HG02973 (cell line): ENCODE data around the gene BASP1.
A peak's percentile ranks its signal among the peaks of the same experiment; 100 is the strongest.
"Not testable (repeated sequence)": the region's sequence is repeated elsewhere in the genome, so short reads cannot be mapped to it uniquely, and the experiment has no call there.

Experiments
- ATAC-seq: cut with Tn5 transposase; IDR thresholded peaks from one replicate; pipeline ENCODE4 v1.9.1; 2021; ENCODE audit warnings: moderate library complexity; ENCODE audit not compliant: unreplicated experiment

Gene BASP1

GRCh38 chr5:17312358-17312757, 94.9 kb downstream of the BASP1 start:
- ATAC-seq: no peak

- no peak for ATAC-seq
These were observed 97.6 kb downstream of the BASP1 start for GRCh38 chr5:17314907-17315471.

GRCh38 chr5:17315710-17316221, 98.3 kb downstream of the BASP1 start:
- no peak for ATAC-seq

GRCh38 chr5:17316970-17317459, 99.6 kb downstream of the BASP1 start:
- peak; percentile 80 for ATAC-seq

GRCh38 chr5:17317473-17317872, 100.0 kb downstream of the BASP1 start:
- no peak for ATAC-seq

- not testable (repeated sequence) for ATAC-seq
These were observed 101.7 kb downstream of the BASP1 start for GRCh38 chr5:17319095-17319494.

GRCh38 chr5:17325770-17326599, 108.6 kb downstream of the BASP1 start:
- ATAC-seq: no peak
